ENCODE measurements around the gene COL25A1. TPM values are rescaled to one million over a fixed set of nuclear protein-coding genes. Genes with fewer than 3 reads are reported as not detected.

The COL25A1 gene
- total RNA-seq, 1 donor from 2014 or later: 0.75 TPM

DNA sequence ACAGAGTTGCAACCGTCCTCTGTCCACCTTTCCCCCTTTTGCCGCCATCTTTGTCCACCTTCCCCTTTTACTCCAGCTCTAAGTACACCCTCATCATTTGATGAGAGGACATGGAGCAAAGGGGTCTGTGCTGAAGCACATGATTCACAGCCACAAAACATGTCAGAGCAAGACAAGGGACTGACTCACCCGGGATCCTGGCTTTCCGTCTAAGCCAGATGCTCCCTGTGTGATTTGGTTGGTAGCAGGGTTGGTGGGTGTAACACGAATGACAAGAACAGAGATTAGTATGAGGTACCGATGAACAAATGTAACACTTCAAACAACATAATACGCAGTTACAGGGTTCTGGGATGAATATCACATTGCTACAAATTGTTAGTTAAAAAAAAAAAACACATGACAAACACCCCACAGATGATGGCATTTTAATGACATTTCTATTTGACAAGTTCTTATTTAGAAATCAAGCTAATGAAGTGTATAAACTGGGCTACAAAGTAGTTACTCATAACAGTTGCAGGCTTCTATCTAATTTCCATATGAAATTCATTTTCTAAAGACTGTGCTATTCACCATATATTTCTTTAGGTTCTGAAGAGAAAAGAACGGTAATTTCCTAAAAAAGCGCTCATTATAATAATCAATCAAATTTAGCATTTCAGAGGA, 468.2 kb downstream of the COL25A1 start:
- ATAC-seq: no peak
- no peaks in the 10 kb centered on the region for H3K9me3 ChIP-seq
- peaks cover 4% of the 10 kb centered on the region for H3K4me1 ChIP-seq
- intact Hi-C loops (cut with DNase I): no loop called here
- DNase-seq: no peak
- no peak overlapping the region for H3K27ac ChIP-seq
- H3K4me3 ChIP-seq: no peak overlapping the region
- H3K27me3 ChIP-seq: no peaks in the 10 kb centered on the region
- no peaks in the 10 kb centered on the region for H3K36me3 ChIP-seq
- TF ChIP-seq CTCF (IDR thresholded peaks at IDR 0.05): no peak

- Histone ChIP-seq H3K36me3 (no peaks in the 10 kb centered on the region), H3K27me3 (no peaks in the 10 kb centered on the region), H3K4me3 (no peak overlapping the region), H3K27ac (no peak overlapping the region), H3K9me3 (no peaks in the 10 kb centered on the region), H3K4me1 (peaks cover 4% of the 10 kb centered on the region)
- no peak for TF ChIP-seq CTCF (IDR thresholded peaks at IDR 0.05)
- intact Hi-C loops (cut with DNase I): no loop called here
- no peak for ATAC-seq
- DNase-seq: no peak
These were observed 469.4 kb downstream of the COL25A1 start for GRCh38 chr4:108833046-108833445.

DNA sequence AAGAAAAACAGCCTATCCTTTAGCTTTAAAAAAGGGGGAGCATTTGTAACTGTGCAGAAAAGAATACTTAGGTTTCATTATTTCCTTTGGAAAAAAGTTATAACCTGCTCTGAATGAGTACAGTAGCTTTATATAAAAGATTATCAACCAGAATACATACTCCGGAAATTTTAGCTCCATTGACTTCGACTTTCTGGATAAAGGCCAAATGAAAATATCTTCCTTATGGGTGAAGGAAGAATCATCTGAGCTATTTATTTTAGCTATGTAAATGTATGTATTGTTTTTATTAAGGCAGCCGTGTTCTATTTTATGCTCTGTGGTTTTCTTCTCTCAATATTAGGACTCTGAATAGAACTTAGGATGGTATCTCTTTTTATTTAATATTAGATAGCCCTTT, 470.6 kb downstream of the COL25A1 start:
- DNase-seq (no peak), ATAC-seq (no peak)
- Histone ChIP-seq H3K27me3 (no peaks in the 10 kb centered on the region), H3K9me3 (no peaks in the 10 kb centered on the region), H3K27ac (no peak overlapping the region), H3K4me3 (no peak overlapping the region), H3K4me1 (peaks cover 4% of the 10 kb centered on the region), H3K36me3 (no peaks in the 10 kb centered on the region)
- TF ChIP-seq CTCF (IDR thresholded peaks at IDR 0.05): no peak
- intact Hi-C loops (cut with DNase I): no loop called here

GRCh38 chr4:108831291-108831690, 471.2 kb downstream of the COL25A1 start:
- ATAC-seq: no peak
- intact Hi-C loops (cut with DNase I): no loop called here

DNA sequence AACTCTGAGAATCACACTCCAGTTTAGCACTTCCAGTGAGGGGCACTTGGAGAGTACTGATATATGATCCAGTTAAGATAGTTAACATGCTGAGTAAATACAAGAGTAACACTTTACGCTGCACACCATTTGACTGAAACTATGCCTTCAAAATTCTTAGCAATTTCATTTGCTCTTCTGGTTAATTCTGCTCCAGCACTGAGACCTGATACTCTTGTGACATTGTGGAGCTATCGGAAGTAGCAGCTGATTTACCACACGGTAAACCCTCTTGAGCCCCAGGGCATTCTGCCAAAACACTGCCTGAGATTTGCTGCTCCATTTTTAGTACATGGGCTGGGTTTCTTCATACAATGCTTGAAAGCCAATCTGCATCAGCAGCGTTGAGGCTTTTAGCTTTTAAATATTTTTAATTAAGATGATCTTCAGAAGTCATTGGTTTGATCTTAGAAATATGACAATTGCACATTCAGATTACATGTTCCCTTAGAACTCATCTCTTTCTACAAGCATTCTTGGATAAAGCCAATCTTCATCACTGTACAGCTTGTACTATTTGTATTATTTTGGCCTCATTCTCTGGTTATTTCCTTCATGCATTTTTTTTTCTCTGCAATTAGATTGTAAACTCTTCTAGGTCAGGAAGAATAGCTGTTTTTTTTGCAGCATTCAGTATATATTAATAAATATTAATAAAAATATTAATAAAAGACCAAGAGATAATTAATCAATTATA, 471.8 kb downstream of the COL25A1 start:
- TF ChIP-seq CTCF (IDR thresholded peaks at IDR 0.05): no peak
- peaks cover 4% of the 10 kb centered on the region for H3K4me1 ChIP-seq
- H3K4me3 ChIP-seq: no peak overlapping the region
- no peaks in the 10 kb centered on the region for H3K9me3 ChIP-seq
- DNase-seq (peak; percentile 81), ATAC-seq (peak; percentile 76)
- H3K27me3 ChIP-seq: no peaks in the 10 kb centered on the region
- no peaks in the 10 kb centered on the region for H3K36me3 ChIP-seq
- intact Hi-C loops (cut with DNase I): no loop called here
- no peak overlapping the region for H3K27ac ChIP-seq

More at GRCh38 chr4:108831291-108831690, 471.2 kb downstream of the COL25A1 start:
- Histone ChIP-seq H3K27me3 (no peaks in the 10 kb centered on the region), H3K4me1 (peaks cover 4% of the 10 kb centered on the region), H3K9me3 (no peaks in the 10 kb centered on the region), H3K36me3 (no peaks in the 10 kb centered on the region), H3K27ac (no peak overlapping the region), H3K4me3 (no peak overlapping the region)
- no peak for TF ChIP-seq CTCF (IDR thresholded peaks at IDR 0.05)
- no peak for DNase-seq
